Skin of body (tissue), 2 donors: Measurements from ENCODE around the gene FZD2. TPM values are rescaled to one million over a fixed set of nuclear protein-coding genes. Genes with fewer than 3 reads are reported as not detected.
A peak's percentile ranks its signal among the peaks of the same experiment; 100 is the strongest.
"Not testable (repeated sequence)": the region's sequence is repeated elsewhere in the genome, so short reads cannot be mapped to it uniquely, and the experiment has no call there.

ENCODE experiments used
- DNase-seq: peaks from one replicate; lab custom pipeline; 2025; lab: John Stamatoyannopoulos, UW
- total RNA-seq: library from RNA; depleted of rRNA; stranded (reverse); fragments of >200 nt; gene quantifications from one replicate; pipeline ENCODE4 v1.2.3, GENCODE V29; 2014

FZD2 gene
- total RNA-seq, 1 donor from 2014 or later = 5.7 TPM

DNA sequence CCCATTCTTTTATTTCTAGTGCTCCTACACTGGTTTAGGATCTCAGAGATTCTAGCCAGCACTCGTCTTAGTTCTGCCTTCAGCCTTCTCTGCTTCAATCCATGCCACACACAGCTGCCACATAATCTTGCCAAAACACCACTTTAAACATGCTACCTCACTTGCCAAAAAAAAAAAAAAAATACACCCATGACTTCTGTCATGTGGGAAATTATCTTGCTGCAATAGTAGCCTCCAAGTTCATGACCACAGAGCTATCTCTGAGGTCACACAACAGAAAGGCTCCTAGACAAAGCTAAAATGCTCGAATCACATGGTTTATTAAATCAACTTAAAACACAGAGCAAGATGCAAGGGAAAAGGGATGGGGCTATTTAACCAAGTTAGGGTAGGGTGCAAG, 18.1 kb downstream of the FZD2 start:
- no peak for DNase-seq

DNA sequence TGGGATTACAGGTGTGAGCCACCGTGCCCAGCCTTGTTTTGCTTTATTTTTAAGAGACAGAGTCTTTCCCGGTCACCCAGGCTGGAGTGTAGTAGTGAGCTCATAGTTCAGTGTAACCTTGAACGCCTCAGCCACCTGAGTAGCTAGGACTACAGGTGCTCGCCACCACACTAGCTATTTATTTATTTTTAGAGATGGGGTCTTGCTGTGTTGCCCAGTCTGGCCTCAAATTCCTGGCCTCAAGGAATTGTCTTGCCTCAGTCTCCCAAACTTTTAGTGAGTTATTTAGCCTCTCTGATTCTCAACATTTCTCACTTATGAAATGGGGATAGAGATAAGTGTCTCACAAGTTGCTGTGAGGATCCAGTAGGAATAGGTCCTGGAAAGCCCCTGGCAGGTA, 21.7 kb downstream of the FZD2 start:
- DNase-seq = no peak

DNA sequence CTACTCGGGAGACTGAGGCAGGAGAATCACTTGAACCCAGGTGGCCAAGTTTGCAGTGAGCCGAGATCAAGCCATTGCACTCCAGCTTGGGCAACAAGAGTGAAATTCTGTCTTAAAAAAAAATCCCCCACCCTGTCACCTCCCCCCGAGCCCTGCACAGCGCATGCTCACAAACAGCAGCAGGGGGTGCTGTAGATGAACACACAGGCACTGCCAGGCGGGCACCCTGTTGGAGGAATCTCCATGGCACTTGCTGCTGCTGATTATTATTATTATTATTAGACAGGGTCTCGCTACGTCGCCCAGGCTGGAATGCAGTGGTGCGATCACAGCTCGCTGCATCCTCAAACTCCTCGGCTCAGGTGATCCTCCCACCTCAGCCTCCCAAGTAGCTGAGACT, 24.6 kb downstream of the FZD2 start:
- no peak for DNase-seq

DNA sequence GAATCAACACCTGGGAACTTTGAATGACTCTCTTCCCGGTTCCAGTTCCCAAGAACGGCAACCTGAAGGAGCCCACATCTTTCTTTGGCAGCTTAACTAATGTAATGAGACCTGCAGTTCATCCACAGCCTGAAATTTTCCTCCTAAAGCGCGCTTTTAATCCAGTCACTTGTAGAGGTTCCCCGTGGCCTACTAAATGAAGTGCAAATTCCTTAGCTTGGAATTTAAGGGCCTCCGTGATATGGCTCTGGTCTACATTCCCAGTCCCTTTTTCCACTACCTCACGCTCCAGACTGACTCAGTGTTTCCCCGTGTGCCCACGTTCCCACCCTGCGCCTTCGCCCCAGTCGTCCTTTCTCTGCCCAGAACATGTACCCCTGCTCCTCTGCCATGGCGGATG, 27.2 kb downstream of the FZD2 start:
- DNase-seq = no peak

DNA sequence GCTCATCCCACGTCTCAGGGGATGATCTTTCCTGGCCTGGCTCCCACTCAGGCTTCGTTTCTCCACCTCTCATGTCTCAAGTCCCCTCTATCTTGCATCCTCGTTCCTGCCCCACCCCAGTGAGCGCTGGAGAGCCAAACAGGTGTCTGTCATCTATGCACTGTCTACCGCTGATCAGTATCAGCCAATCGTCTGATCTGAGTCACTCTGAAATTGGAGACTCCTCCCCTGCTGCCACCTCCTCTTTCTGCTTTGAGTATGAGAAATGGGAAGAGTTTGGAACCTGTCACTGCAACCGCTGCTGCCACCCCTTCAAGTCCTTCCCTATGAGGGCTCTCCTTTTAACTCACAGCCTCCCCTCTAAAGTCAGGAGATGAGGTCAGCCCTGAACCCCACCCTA, 28.0 kb downstream of the FZD2 start:
- DNase-seq = no peak

DNA sequence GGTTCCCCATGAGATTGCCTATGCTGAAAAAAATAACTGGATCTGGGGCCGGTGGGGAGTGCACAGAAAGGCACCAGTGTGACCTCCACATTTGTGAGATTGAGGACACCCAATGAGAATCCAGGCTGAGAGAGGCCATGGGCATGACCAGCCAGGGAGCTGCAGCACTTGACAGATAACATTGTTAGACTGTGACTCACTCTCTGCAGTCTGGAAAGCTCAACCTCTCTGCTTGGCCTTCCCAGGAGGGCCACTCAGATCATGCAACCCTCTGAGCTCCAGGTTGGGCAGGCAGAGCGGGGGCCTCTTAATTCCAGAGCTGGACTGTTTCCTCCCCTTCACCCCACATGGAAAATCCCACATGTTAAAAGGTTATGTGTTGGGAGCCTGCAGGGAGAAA, 30.1 kb downstream of the FZD2 start:
- DNase-seq = no peak

DNA sequence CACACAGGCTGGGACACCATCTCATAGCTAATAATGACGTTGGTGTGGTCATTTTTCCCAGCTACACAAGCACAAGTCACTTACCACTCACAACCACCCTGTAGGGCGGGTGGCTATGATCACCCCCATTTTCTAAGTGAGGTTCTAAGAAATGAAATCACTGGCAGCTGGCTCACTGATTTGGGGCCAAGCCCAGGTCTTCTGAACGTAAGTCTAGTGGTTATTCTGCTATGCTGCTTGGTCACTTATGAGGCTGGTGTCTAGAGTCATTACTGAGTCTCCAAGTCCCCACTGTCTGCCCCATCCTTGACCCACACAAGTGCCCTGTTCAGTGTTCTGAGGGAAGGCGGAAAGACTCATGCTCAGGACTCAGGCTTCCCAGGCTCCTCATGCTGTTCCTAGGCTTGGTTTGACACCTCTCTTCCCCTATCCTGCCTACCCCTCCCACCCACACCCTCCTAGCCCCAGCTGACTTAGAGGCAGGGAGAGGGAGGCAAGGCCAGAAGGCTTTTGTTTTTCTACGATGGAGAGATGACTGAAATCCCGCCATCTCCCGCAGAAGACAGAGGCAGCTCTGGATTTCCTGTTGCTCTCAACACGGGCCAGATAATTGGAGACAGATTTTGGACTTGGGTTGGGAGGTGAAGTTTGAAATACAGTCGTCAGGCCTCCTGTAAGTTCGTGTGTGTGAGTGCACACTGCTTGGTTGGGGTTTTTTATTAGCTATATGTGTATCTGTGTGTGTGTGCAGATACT, 32.2 kb downstream of the FZD2 start:
- peak; percentile 30 for DNase-seq

DNA sequence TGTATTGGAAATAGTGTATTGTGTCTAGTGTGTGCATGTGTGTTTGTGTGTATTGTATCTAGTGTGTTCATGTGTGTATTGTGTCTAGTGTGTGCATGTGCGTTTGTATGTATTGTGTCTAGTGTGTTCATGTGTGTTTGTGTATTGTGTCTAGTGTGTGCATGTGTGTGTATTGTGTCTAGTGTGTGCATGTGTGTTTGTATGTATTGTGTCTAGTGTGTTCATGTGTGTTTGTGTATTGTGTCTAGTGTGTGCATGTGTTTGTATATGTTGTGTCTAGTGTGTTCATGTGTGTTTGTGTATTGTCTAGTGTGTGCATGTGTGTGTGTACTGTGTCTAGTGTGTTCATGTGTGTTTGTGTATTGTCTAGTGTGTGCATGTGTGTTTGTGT, 32.8 kb downstream of the FZD2 start:
- DNase-seq = not testable (repeated sequence)

DNA sequence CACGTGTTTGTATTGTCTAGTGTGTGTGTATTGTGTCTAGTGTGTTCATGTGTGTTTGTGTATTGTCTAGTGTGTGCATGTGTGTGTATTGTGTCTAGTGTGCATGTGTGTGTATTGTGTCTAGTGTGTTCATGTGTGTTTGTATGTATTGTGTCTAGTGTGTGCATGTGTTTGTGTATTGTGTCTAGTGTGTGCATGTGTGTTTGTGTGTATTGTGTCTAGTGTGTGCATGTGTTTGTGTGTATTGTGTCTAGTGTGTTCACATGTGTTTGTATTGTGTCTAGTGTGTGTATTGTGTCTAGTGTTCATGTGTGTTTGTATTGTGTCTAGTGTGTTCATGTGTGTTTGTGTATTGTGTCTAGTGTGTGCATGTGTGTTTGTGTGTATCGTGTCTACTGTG, 33.5 kb downstream of the FZD2 start:
- not testable (repeated sequence) for DNase-seq

DNA sequence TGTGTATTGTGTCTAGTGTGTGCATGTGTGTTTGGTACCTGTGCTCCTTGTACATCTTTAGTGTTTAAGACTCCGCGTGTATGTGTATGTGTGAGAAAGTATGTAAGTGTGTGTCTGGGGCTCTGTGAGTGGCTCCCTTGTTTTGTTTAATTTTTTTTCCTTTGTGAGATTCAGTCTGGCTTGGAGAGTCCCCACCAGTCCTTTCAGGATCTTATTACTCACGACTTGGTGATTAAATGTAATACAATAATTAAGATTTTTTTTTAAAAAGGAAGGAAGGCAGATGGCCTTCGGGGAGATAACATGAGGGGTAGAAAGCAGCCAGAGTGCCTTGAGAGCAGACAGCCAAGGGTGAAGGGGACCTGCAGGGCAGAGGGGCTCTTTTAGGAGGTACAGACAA, 33.9 kb downstream of the FZD2 start:
- DNase-seq = no peak

DNA sequence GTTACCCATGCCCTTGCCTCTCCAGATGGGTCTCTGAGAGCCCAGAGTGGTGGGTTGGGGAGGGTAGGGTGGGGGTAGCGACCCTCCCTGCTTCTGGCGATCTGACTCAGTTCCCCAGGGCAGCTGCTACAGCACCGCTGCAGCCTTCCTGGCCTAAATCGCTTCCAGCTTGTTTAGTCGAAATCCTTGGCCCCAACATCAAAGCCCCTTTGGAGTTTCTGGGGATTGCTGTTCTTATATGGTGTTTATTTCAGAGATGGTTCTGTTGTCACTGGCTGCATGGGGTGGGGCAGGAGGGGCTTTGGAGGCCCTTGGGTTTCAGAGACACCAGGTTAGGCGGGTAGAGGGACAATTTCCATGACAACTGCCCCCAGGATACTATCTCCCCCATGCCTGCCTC, 35.9 kb downstream of the FZD2 start:
- peak; percentile 21 for DNase-seq

DNA sequence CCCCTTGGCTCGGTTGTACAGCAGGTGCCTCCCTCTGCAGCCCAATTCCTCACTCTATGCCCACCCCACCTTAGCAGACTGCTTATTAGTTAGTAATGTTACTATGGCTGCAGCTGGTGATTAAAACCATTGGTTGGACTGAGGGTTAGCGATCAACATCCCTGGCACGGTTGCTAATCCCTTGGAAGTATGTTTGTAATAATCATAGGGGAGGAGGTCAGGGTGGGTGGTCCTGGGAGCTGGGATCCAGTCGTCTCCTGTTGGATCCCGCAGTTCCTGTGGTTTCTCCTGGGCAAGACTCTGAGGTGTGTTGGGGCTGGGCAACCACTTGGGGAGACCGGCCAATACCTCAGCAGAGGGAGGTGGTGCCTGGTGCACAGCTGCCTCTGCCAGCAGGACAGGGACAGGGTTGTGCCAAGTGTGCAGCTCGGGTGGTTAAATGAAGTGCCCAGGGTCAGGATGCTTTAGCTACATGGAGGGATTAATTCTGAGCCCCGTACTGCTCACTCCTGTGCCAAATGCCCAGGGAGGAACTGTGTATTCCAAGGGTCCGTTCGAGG, 38.0 kb downstream of the FZD2 start:
- DNase-seq = no peak

DNA sequence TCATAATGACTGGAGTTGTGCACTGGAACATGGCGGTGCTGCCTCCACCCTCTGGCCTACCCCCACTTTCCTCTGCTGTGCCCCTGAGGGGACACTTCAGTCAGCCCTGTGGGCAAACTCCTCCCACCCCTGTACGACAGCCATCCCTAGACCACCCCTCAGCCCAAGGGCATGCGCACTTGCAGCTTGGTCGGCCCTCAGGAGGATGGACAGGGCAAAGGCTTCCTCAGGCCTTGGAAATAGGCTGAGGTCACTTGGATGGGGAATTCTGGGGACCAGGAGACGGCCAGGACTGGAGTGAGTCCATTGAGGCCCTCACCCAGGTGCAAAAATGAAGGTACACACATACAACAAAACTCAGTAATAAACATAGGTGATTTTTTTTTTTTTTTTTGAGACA, 41.0 kb downstream of the FZD2 start:
- no peak for DNase-seq

DNA sequence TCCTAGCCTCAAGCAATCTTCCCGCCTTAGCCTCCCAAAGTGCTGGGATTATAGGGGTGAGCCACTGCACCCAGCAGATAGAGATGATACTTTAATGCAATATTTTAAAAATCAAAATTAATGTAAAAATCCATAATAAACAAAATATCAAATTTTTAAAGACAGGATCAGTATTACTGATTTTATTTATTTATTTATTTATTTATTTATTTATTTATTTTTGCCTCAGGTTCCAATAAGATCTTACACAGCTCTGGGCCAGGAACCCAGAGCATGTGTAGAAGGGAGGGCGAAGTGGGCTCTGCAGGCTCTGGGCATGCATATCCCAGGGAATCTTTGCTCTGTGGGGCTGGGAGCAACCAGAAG, 41.6 kb downstream of the FZD2 start:
- DNase-seq = no peak

DNA sequence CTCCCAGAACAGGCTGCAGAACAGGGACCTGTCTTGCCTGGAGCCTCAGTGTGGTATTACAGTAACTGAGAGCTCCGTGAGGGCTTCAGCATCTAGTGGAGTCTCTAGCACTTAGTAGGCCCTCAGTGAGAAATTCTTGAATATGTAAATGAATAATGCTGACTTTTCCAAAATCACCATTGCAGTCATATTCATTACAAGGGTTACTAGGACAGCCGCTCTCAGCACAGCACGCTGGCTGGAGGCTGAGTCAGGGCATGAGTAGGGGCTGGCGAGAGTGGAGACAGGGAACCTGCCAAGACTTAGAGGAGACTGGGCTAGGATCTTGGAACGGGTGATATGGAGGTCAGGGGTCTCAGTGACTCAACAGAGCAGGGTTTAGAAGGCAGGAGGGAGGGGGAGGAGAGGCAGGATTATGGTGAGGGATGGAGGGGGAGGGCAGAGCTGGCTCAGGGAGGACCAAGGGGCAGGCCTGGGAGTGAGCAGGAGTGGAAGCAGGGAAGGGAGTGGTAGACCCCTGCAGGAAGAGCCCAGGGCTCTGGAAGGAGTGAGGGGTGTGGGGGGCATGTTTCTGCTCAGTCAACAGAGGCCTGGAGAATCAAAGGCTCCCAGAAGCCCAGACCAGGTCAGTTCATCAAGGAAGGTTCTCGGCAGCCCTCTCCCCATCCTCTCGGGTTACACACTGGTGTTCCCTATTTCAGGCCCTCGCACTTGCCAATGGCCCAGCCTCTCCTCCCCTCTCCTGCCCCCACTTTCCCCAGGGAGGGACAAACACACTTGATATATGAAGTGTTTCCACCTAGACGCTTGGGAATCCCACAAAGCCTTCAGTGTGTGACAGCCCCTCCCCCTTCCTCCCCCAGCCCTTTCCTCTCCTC, 42.3 kb downstream of the FZD2 start:
- no peak for DNase-seq

DNA sequence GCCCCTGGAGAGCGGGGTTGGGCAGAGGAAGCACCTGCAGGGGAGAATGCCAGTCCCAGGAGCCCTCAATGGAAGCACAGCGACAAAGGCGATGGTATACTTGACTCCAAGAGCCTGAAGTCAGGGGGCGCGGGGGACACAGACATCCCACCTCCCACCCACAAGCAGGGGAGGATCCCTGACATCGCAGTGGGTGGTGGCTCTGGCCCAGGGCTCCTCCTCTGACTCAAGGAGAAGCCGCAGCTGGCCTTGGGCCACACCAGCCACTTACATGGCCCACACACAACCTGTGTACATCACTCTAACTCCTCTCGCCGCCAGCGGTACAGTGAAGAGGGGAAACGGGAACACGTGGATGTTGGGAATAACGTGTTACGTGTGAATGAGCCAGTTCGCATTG, 44.3 kb downstream of the FZD2 start:
- no peak for DNase-seq

DNA sequence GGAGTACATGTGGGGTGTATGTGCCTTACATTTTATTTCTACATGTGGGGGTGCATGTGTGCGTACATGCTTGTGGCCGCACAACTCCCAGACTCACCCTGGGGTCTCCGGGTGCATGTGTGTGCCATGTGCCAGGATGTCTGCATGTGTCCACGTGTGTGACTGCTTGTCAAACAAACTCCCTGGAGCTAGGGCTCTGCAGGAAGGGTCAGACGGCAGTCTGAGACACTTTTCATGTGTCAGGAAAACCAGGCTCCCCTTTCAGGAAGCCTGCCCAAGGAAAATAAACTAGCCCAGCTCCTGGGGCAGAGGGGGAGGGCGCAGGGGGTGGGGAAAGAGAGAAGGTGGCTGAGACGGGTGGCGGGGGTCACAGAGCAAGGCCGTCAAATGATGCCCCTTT, 44.7 kb downstream of the FZD2 start:
- peak; percentile 27 for DNase-seq

DNA sequence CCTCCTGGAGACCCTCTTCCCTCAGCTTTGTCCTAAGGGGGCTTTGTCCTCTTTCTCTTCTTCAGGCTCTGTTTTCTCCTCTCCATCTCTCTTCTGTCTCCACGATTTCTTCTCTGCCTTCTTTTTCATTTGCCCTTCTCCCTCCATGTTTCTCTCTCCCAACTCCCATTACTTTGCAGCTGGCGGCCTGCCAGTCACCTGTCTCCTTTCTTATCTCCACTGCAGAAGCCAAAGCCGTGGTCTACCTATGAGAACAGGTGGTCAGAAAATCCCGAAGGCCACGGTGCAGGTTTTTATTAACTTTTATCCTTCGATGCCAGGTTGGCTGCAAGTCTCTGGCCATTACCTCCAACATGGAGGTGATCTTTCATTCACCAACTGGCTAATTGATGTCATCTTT, 45.1 kb downstream of the FZD2 start:
- DNase-seq = no peak

DNA sequence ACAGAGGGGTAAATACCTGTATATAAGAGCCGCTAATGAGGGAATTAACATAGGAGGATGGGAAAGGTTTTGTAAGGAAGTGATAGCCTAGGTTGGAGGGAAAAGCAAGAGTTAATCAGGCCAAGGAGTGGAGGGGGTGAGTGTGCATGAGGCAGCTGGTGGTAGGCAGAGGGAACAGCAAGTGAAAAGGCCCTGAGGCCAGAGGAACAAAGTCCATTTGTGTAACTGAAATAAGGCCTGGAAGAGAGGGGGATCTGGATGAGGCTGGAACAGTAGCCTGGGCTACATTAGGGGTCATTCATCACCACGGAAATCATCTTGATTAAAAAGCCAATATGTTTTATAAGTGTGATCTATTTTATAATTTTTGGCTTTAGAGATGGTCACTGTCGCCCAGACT, 45.7 kb downstream of the FZD2 start:
- no peak for DNase-seq

DNA sequence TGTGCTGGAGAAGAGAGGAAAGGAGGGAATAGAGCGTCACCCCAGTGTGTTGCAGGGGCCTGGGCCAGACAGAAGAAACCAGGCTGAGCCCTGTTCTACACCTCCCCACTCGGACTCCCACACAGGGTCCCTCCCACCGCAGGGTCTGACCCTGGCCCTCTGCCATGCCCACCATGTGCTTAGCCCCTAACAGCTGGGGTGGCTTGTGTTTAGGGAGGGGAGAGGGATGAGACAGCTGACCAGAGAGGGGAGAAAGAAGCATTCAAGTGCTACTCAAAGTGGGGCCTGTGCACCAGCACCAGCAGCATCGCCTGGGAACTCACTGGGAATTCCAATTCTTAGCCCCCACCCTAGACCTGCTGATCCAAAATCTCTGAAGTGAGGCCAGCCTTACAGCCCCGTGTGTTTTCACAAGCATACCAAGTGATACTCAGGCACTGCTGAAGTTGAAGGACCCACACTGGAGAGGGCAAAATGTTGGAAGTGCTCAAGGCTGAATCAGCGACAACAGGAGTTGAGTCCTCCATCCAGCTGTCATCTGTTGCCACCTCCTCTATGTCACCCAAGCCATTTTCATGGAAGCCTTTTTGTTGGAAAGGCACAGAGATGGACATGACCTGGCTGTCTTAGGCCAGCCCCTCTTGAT, 47.0 kb downstream of the FZD2 start:
- DNase-seq = no peak

DNA sequence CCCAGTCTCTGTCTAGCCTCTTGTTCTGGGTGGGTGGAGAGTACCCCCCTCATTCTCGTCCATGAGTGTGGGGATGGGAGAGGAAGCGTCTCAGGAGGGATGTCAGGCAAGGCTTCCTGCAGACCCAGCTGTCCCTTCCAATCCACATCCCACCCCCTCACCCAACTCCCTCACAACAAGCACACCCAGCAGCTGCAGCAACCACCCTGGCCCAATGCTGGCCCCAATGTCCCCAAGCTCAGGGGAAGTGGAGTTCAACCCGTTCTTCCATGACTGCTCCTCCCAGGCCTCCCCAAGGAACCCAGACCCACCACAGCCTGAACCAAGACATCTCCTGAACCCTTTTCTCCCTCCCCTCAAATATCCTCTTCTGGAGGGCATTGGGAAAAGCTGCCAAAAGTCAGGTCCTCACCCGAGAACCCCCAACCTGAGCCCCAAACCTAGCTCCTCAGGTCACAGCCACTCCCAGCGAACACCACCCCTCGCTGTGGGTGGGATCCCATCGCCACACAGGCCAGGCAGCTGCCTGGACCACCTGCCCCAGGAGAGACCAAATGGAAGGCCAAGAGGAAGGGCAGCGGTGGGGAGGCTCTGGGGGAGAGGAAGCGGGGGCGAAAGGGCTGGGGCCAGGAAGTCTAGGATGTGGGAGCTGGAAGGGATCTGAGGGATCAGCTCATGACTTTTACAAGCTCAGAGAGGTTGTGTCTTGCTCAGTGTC, 47.6 kb downstream of the FZD2 start:
- DNase-seq = no peak

DNA sequence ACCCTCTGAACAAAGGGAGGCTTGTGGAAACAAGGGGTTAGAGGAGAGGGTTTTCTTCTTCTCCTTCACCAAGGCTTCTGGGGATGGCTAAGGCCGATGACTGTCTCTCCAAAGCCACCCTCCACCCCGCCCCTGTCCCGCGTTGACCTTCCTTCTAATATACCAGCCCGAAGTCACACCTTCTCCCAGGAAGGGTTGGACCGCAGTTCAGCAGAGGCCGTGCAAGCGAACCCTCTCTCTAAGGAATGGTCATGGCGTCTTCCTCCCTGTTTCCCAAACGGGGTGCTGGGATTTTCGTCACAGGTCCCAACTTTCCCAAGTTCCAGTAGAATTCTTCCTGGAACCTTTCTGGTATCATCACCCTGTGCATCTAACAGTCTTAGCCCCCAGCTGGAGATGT, 49.4 kb downstream of the FZD2 start:
- no peak for DNase-seq
